ENCODE data around the gene REV1. TPM values are rescaled to one million over a fixed set of nuclear protein-coding genes. Genes with fewer than 3 reads are reported as not detected.

The REV1 gene
- total and polyA plus RNA-seq, 2 of the 13 experiments (the other 11 are each of a cell fraction or from before 2014, with no cell fraction given): 49.1 to 71.8 TPM

- TF ChIP-seq ZNF362 (CRISPR knock-in tag; IDR thresholded peaks at IDR 0.05; ENCODE audit: borderline replicate concordance) (no peak), ATF2 (CRISPR knock-in tag; IDR thresholded peaks at IDR 0.05) (no peak), NFE2 (CRISPR knock-in tag; IDR thresholded peaks at IDR 0.05) (no peak), MBD4 (IDR thresholded peaks at IDR 0.05; ENCODE audit: borderline replicate concordance, low read length) (no peak)
Measured at GRCh38 chr2:99507937-99508818, 18.4 kb upstream of the REV1 start (continued).

GRCh38 chr2:99504844-99505584, 15.2 kb upstream of the REV1 start:
- DNase-seq (ENCODE audit: low spot score) (no peak), ATAC-seq (no peak), FAIRE-seq (no peak)
- intact Hi-C loops (cut with micrococcal nuclease; ENCODE audit: unreplicated experiment): no loop called here
- BruUV-seq (replicated peaks): no TSS peak
- H3K9me3 ChIP-seq (ENCODE audit: low read length): no peaks in the 10 kb centered on the region
- TF ChIP-seq ZBTB10 (CRISPR knock-in tag; IDR thresholded peaks at IDR 0.05; ENCODE audit: borderline replicate concordance) (no peak), ZMYM3 (CRISPR knock-in tag; IDR thresholded peaks at IDR 0.05) (no peak), ZSCAN29 (CRISPR knock-in tag; conservative IDR thresholded peaks at IDR 0.05) (no peak), KAT2B (IDR thresholded peaks at IDR 0.05; ENCODE audit: borderline replicate concordance, low read depth, low read length) (no peak), MTF2 (CRISPR knock-in tag; IDR thresholded peaks at IDR 0.05; ENCODE audit: borderline replicate concordance) (no peak), NR0B2 (CRISPR knock-in tag; IDR thresholded peaks at IDR 0.05) (no peak), SUZ12 (IDR thresholded peaks at IDR 0.05; ENCODE audit: low read depth, low read length) (no peak)
- WGBS (ENCODE audit: low lambda C conversion rate): 4% methylated on average over 4 of the region's 4 CpGs
- no peak overlapping the region for H3K9ac ChIP-seq (ENCODE audit: insufficient read depth, low read depth, low read length)
- no peak overlapping the region for H2AFZ ChIP-seq (ENCODE audit: low read length)
- H4K20me1 ChIP-seq (ENCODE audit: insufficient read depth, low read length): no peaks in the 10 kb centered on the region
- no peak overlapping the region for H3K4me3 ChIP-seq (replicated peaks in 1 of 3; ENCODE audit: insufficient read depth in 1 of 3, low read depth in 2 of 3, low read length in 3 of 3)
- H3K27me3 ChIP-seq (ENCODE audit: control insufficient read depth in 1 of 2, insufficient read depth in 2 of 2, low read length in 2 of 2): peaks cover 1 to 14% of the 10 kb centered on the region in 2 experiments; a peak in 3 of 5 replicates
- H3K79me2 ChIP-seq (ENCODE audit: insufficient read depth, low read length): no peaks in the 10 kb centered on the region
- ChIA-PET POLR2A (no interaction called here), CTCF (ENCODE audit: low intra/inter-chr PET ratio, low total read pairs) (no interaction called here)
- no peaks in the 10 kb centered on the region for H3K4me1 ChIP-seq (ENCODE audit: insufficient read depth, low read length)
- no peak overlapping the region for H3K4me2 ChIP-seq (ENCODE audit: low read depth, low read length)
- H3K36me3 ChIP-seq (replicated peaks in 1 of 2; ENCODE audit: control insufficient read depth in 1 of 2, insufficient read depth in 2 of 2, low read length in 2 of 2): no peaks in the 10 kb centered on the region
- in situ Hi-C loops (cut with HindIII; ENCODE audit: extremely low pct_ligation_motif_present, low pct_unique_long_range_greater_than_20kb): no loop called here
- H3K27ac ChIP-seq (ENCODE audit: extremely low read length, insufficient read depth, low read length): no peak overlapping the region
